Endothelial cell of umbilical vein (primary cell): ENCODE measurements around the gene IRF8. TPM values are rescaled to one million over a fixed set of nuclear protein-coding genes. Genes with fewer than 3 reads are reported as not detected.

Experiments
- BruUV-seq: library from RNA; stranded (reverse); fragments of 400-500 nt; replicated peaks from 2 replicates; lab custom pipeline; 2021; lab: Mats Ljungman, UMichigan
- CTCF ChIA-PET: fragments of 300-600, 350-600 bp; sonication (Branson Sonifier 250); formaldehyde crosslinking; loops from one replicate; lab custom pipeline; 2021; ENCODE audit warnings: antibody characterized with exemption, inconsistent platforms; lab: Charles Lee
- POLR2A ChIA-PET: fragments of 300-600, 350-600 bp; sonication (Branson Sonifier 250); formaldehyde crosslinking; loops from one replicate; lab custom pipeline; 2021; ENCODE audit warnings: antibody characterized with exemption, inconsistent platforms; lab: Charles Lee
- DNase-seq: peaks from one replicate; pipeline ENCODE4 v3.0.0-alpha.2; 2011; ENCODE audit warnings: low read depth, low spot score
- FAIRE-seq: peaks from 2 replicates; lab custom pipeline; 2011; peaks lifted over from hg19 to GRCh38; lab: Jason Lieb, UNC
- H2AFZ ChIP-seq: 2 replicates; pipeline ENCODE4 v1.6.0; 2012; ENCODE audit warnings: low read depth, low read length, control low read depth, inconsistent platforms
- H3K27ac ChIP-seq: 2 replicates; pipeline ENCODE4 v1.5.1; 2011; ENCODE audit warnings: low read depth, mild to moderate bottlenecking, control low read depth, low read length, moderate library complexity; ENCODE audit not compliant: insufficient read depth
- H3K27me3 ChIP-seq, 2 experiments: 2 replicates each; pipeline versions ENCODE4 v1.6.0 to v1.6.1; 2011; ENCODE audit warnings: low read length in 2 of 2, mixed read lengths in 1 of 2; ENCODE audit not compliant: control insufficient read depth in 2 of 2, insufficient read depth in 2 of 2
- H3K36me3 ChIP-seq, 2 experiments: 2 replicates in 1 of 2; 3 replicates in 1 of 2; pipeline ENCODE4 v1.5.1; 2011; ENCODE audit warnings: low read length in 2 of 2, mild to moderate bottlenecking in 1 of 2, moderate library complexity in 1 of 2; ENCODE audit not compliant: control insufficient read depth in 2 of 2, insufficient read depth in 2 of 2; ENCODE audit errors: extremely low read depth in 1 of 2
- H3K4me1 ChIP-seq: 3 replicates; pipeline ENCODE4 v1.5.1; 2011; ENCODE audit warnings: mild to moderate bottlenecking, low read length; ENCODE audit not compliant: control insufficient read depth, insufficient read depth; ENCODE audit errors: extremely low read depth
- H3K4me2 ChIP-seq: 2 replicates; pipeline ENCODE4 v1.6.1; 2011; ENCODE audit warnings: low read length, control low read depth, mixed read lengths; ENCODE audit not compliant: insufficient read depth
- H3K4me3 ChIP-seq, 3 experiments: fragments of 200-600 bp in 1 of 3; sonication (generic), shearing (Covaris generic) in 1 of 3; replicated peaks in 1 of 3; 2 replicates each; pipeline ENCODE4 v1.5.1; 2011 to 2016; ENCODE audit warnings: control low read depth in 3 of 3, low read length in 3 of 3, mild to moderate bottlenecking in 2 of 3, inconsistent platforms in 1 of 3, low read depth in 1 of 3, moderate library complexity in 1 of 3; ENCODE audit not compliant: insufficient read depth in 1 of 3
- H3K79me2 ChIP-seq: 2 replicates; pipeline ENCODE4 v1.6.0; 2012; ENCODE audit warnings: low read length, inconsistent platforms; ENCODE audit not compliant: control insufficient read depth, insufficient read depth
- H3K9ac ChIP-seq: replicated peaks from 2 replicates; pipeline ENCODE3; 2011; ENCODE audit warnings: low read length, control low read depth; ENCODE audit not compliant: insufficient read depth; ENCODE audit errors: extremely low read depth
- H3K9me1 ChIP-seq: replicated peaks from 3 replicates; pipeline ENCODE4 v1.6.0; 2011; ENCODE audit warnings: mild to moderate bottlenecking, low read length; ENCODE audit not compliant: control insufficient read depth, insufficient read depth; ENCODE audit errors: extremely low read depth
- H3K9me3 ChIP-seq: replicated peaks from 2 replicates; pipeline ENCODE4 v1.5.1; 2012; ENCODE audit warnings: low read length, inconsistent platforms; ENCODE audit not compliant: control insufficient read depth, insufficient read depth
- H4K20me1 ChIP-seq: replicated peaks from 2 replicates; pipeline ENCODE3; 2011; ENCODE audit warnings: mild to moderate bottlenecking, low read length; ENCODE audit not compliant: control insufficient read depth, insufficient read depth; ENCODE audit errors: extremely low read depth
- EZH2 ChIP-seq: IDR thresholded peaks from 2 replicates; pipeline ENCODE4 v1.6.1; 2012; ENCODE audit warnings: borderline replicate concordance, low read depth, mild to moderate bottlenecking, moderate library complexity, low read length, inconsistent platforms; ENCODE audit not compliant: severe bottlenecking
- FOS ChIP-seq: IDR thresholded peaks from 2 replicates; pipeline ENCODE4 v1.6.1; 2011; ENCODE audit warnings: mild to moderate bottlenecking, low read length, moderate library complexity, borderline replicate concordance; ENCODE audit not compliant: insufficient read depth
- JUN ChIP-seq: IDR thresholded peaks from 2 replicates; pipeline ENCODE4 v1.6.1; 2011; ENCODE audit warnings: borderline replicate concordance, low read depth; ENCODE audit not compliant: insufficient read length, insufficient read depth
- dilution Hi-C: fragments of 300-500 bp; cut with MboI; formaldehyde crosslinking; loops from one replicate; pipeline ENCODE4 v1.15.0; 2019; ENCODE audit warnings: low sequenced_read_pairs; ENCODE audit not compliant: extremely low pct_ligation_motif_present
- intact Hi-C: fragments of 100-400 bp; cut with micrococcal nuclease; formaldehyde crosslinking; loops from one replicate; pipeline ENCODE4 v1.10.0; 2022
- polyA plus RNA-seq, 4 experiments: library from polyadenylated mRNA; depleted of rRNA in 3 of 4; stranded (reverse) in 3 of 4; unstranded in 1 of 4; fragments of >200 nt; gene quantifications; 2 replicates each; pipeline versions ENCODE4 v1.2.1 to v1.2.3, GENCODE V29; 2011 to 2012; ENCODE audit warnings: missing spikeins in 1 of 4
- total RNA-seq: library from RNA; stranded (reverse); gene quantifications from 2 replicates; pipeline ENCODE4 v1.2.3, GENCODE V29; 2021
- TF ChIP-seq, protein P1 (sequence below), 2 donors: IDR thresholded peaks; 1 replicate in 1 of 2; 2 replicates in 1 of 2; pipeline ENCODE4 v1.5.1; 2011; ENCODE audit warnings: low read length in 2 of 2, mild to moderate bottlenecking in 2 of 2, moderate library complexity in 2 of 2, control low read depth in 1 of 2, inconsistent platforms in 1 of 2, low read depth in 1 of 2; ENCODE audit not compliant: insufficient read depth in 1 of 2; ENCODE audit errors: extremely low read depth in 1 of 2

Gene IRF8
- total and polyA plus RNA-seq, 2 donors (not counting 3 experiments of a cell fraction or from before 2014, with no cell fraction given) = not detected

DNA sequence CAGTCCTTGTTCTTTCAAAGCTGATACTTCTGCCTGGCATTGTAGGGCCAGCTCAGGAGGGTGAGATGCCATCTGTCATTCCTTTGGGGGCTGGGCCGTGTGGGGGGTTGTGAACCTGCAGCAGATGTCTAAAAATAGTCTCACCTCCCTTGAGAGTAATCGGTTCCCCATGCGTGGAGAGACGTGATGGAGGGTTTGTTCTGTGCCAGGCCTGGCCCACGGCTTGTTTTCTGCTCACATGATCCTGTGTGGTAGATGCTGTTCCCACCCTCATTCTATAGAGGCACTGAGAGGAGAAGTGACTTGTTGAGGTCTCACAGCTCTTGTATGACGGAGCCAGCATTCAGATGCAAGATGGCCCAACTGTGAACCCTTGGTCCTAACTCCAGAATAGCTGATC, 4.6 kb downstream of the IRF8 start:
- FAIRE-seq = no peak
- peaks cover 3% of the 10 kb centered on the region for H3K4me1 ChIP-seq
- dilution Hi-C loops = no loop called here

More for the DNA sequence above, 4.6 kb downstream of the IRF8 start:
- H3K9me3 ChIP-seq = no peaks in the 10 kb centered on the region
- no peak overlapping the region for H3K9ac ChIP-seq
- H3K4me3 ChIP-seq = no peak overlapping the region
- POLR2A ChIA-PET = no interaction called here
- H4K20me1 ChIP-seq = no peaks in the 10 kb centered on the region
- no peaks in the 10 kb centered on the region for H3K9me1 ChIP-seq
- TF ChIP-seq FOS (no peak), JUN (no peak), EZH2 (no peak)
- TF ChIP-seq, protein P1, sequence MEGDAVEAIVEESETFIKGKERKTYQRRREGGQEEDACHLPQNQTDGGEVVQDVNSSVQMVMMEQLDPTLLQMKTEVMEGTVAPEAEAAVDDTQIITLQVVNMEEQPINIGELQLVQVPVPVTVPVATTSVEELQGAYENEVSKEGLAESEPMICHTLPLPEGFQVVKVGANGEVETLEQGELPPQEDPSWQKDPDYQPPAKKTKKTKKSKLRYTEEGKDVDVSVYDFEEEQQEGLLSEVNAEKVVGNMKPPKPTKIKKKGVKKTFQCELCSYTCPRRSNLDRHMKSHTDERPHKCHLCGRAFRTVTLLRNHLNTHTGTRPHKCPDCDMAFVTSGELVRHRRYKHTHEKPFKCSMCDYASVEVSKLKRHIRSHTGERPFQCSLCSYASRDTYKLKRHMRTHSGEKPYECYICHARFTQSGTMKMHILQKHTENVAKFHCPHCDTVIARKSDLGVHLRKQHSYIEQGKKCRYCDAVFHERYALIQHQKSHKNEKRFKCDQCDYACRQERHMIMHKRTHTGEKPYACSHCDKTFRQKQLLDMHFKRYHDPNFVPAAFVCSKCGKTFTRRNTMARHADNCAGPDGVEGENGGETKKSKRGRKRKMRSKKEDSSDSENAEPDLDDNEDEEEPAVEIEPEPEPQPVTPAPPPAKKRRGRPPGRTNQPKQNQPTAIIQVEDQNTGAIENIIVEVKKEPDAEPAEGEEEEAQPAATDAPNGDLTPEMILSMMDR (IDR thresholded peaks at IDR 0.05; ENCODE audit: extremely low read depth in 1 of 2, insufficient read depth in 1 of 2, low read depth in 1 of 2, low read length in 2 of 2) = no peak
- no peak for DNase-seq
- no peaks in the 10 kb centered on the region for H3K79me2 ChIP-seq
- CTCF ChIA-PET = interaction anchor here (3.1 kb wide), 1 partner anchor 82 kb away, joined by 15 read pairs; no protein-coding TSS in a partner anchor
- H3K36me3 ChIP-seq = no peaks in the 10 kb centered on the region
- no peak overlapping the region for H3K4me2 ChIP-seq
- no peak overlapping the region for H2AFZ ChIP-seq
- peaks cover 32 to 34% of the 10 kb centered on the region in 2 experiments for H3K27me3 ChIP-seq
- intact Hi-C loops = no loop called here
- no peak overlapping the region for H3K27ac ChIP-seq
- no TSS peak for BruUV-seq
